Type B pancreatic cell (in vitro differentiated cells): ENCODE results near the gene CCDC57. TPM values are rescaled to one million over a fixed set of nuclear protein-coding genes. Genes with fewer than 3 reads are reported as not detected.
A peak's percentile ranks its signal among the peaks of the same experiment; 100 is the strongest.

ENCODE experiments used
- DNase-seq: peaks from one replicate; pipeline ENCODE4 v3.0.0; 2021; ENCODE audit warnings: mixed read lengths; ENCODE audit not compliant: unreplicated experiment; ENCODE audit errors: extremely low spot score
- H3K27ac Mint-ChIP-seq: 2 replicates; pipeline ENCODE4 v1.8.0; 2021; ENCODE audit warnings: mild to moderate bottlenecking, mixed read lengths
- H3K27me3 Mint-ChIP-seq: 2 replicates; pipeline ENCODE4 v1.8.0; 2021; ENCODE audit warnings: mixed read lengths
- H3K36me3 Mint-ChIP-seq: 2 replicates; pipeline ENCODE4 v1.8.0; 2021; ENCODE audit warnings: mixed read lengths
- H3K4me1 Mint-ChIP-seq: one replicate; pipeline ENCODE4 v1.8.0; 2021; ENCODE audit warnings: mixed read lengths; ENCODE audit not compliant: unreplicated experiment
- H3K4me3 Mint-ChIP-seq: 2 replicates; pipeline ENCODE4 v1.8.0; 2021; ENCODE audit warnings: mild to moderate bottlenecking, mixed read lengths
- H3K9me3 Mint-ChIP-seq: 2 replicates; pipeline ENCODE4 v1.8.0; 2021; ENCODE audit warnings: mixed read lengths
- total RNA-seq: library from RNA; stranded (reverse); gene quantifications from 2 replicates; pipeline ENCODE4 v1.2.1, GENCODE V29; 2021; ENCODE audit warnings: low replicate concordance
- TF ChIP-seq, protein P1 (sequence below): fragments of 200-600 bp; sonication (generic); conservative IDR thresholded peaks from 2 replicates; pipeline ENCODE4 v1.5.0; 2021; ENCODE audit warnings: antibody characterized with exemption, mild to moderate bottlenecking

CCDC57 gene
- total RNA-seq, 1 donor from 2014 or later: 58.7 TPM

GRCh38 chr17:82239926-82240505 is 27.4 kb upstream of the CCDC57 start:
- TF ChIP-seq, protein P1, sequence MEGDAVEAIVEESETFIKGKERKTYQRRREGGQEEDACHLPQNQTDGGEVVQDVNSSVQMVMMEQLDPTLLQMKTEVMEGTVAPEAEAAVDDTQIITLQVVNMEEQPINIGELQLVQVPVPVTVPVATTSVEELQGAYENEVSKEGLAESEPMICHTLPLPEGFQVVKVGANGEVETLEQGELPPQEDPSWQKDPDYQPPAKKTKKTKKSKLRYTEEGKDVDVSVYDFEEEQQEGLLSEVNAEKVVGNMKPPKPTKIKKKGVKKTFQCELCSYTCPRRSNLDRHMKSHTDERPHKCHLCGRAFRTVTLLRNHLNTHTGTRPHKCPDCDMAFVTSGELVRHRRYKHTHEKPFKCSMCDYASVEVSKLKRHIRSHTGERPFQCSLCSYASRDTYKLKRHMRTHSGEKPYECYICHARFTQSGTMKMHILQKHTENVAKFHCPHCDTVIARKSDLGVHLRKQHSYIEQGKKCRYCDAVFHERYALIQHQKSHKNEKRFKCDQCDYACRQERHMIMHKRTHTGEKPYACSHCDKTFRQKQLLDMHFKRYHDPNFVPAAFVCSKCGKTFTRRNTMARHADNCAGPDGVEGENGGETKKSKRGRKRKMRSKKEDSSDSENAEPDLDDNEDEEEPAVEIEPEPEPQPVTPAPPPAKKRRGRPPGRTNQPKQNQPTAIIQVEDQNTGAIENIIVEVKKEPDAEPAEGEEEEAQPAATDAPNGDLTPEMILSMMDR: no peak
- peaks cover 6% of the 10 kb centered on the region for H3K4me1 Mint-ChIP-seq
- no peaks in the 10 kb centered on the region for H3K9me3 Mint-ChIP-seq
- peaks cover 10% of the 10 kb centered on the region for H3K36me3 Mint-ChIP-seq
- no peaks in the 10 kb centered on the region for H3K27me3 Mint-ChIP-seq
- H3K27ac Mint-ChIP-seq: no peak overlapping the region
- H3K4me3 Mint-ChIP-seq: no peak overlapping the region
- DNase-seq: no peak

DNA sequence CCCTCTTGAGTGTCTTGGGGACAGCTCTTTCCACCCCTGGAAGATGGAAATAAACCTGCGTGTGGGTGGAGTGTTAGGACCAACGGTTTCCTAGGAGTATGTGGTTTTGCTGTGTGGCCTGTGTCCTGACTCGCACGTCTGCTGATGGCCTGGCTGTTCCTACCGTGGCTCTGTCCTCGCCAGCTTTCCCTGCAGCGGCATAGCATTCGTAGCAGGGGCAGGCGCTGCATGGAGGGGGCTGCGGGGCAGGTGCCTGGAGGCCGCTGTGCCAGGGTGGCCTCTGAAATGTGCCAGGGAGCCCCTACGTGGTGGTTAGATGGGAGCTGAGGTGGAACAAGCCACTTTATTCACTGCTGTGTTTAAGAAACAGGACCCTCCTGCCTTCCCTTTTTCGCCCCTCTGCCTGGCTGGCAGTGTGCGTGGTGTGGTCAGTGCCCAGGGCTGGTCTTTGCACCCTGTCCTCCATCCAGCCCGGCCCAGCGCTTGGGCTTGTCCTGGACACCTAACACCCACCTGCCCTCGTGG is 26.8 kb upstream of the CCDC57 start:
- Mint-ChIP-seq H3K4me3 (no peak overlapping the region), H3K27ac (no peak overlapping the region), H3K27me3 (no peaks in the 10 kb centered on the region), H3K9me3 (no peaks in the 10 kb centered on the region), H3K36me3 (peaks cover 7% of the 10 kb centered on the region), H3K4me1 (peaks cover 11% of the 10 kb centered on the region)
- no peak for DNase-seq
- TF ChIP-seq, protein P1: no peak

- H3K9me3 Mint-ChIP-seq: no peaks in the 10 kb centered on the region
- H3K27ac Mint-ChIP-seq: peak overlapping the region; percentile 77
- no peaks in the 10 kb centered on the region for H3K36me3 Mint-ChIP-seq
- peaks cover 11% of the 10 kb centered on the region for H3K4me1 Mint-ChIP-seq
- TF ChIP-seq, protein P1: no peak
- H3K27me3 Mint-ChIP-seq: no peaks in the 10 kb centered on the region
- H3K4me3 Mint-ChIP-seq: no peak overlapping the region
- DNase-seq: no peak
Measured at GRCh38 chr17:82238472-82239201, 26.0 kb upstream of the CCDC57 start.

DNA sequence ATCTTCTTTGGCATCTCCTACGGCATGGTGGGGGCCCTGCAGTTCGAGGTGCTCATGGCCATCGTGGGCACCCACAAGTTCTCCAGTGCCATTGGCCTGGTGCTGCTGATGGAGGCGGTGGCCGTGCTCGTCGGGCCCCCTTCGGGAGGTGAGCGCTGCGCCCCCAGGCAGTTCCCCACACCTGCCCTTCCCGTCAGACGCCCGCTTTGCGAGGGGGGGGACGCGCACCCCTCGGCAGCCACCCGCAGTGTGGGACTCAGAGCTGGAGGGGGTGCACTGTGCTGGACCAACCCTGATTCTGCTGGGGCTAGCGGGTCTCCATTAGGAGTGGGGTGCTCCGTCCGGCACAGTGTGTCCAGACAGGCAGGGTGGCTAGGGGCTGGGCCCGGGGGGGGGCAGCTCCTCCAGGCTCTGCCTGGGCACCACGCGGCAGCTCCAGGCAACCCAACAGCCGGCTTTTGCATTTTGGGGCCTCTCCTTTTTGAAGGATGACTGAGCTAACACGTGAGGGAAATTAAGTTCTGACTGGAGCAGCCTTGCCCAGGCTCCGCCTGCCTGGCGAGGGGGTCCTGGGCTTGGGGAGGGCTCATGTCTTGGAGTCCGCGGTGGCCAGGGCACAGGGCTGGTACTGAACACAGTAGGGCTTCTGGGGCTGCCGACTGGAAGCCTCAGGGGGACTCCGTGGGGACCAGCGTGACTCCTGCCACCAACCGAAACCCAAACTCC is 25.3 kb upstream of the CCDC57 start:
- H3K4me3 Mint-ChIP-seq: no peak overlapping the region
- peaks cover 11% of the 10 kb centered on the region for H3K4me1 Mint-ChIP-seq
- TF ChIP-seq, protein P1: no peak
- no peaks in the 10 kb centered on the region for H3K36me3 Mint-ChIP-seq
- no peaks in the 10 kb centered on the region for H3K27me3 Mint-ChIP-seq
- H3K27ac Mint-ChIP-seq: peak overlapping the region; percentile 41
- no peaks in the 10 kb centered on the region for H3K9me3 Mint-ChIP-seq
- DNase-seq: no peak

DNA sequence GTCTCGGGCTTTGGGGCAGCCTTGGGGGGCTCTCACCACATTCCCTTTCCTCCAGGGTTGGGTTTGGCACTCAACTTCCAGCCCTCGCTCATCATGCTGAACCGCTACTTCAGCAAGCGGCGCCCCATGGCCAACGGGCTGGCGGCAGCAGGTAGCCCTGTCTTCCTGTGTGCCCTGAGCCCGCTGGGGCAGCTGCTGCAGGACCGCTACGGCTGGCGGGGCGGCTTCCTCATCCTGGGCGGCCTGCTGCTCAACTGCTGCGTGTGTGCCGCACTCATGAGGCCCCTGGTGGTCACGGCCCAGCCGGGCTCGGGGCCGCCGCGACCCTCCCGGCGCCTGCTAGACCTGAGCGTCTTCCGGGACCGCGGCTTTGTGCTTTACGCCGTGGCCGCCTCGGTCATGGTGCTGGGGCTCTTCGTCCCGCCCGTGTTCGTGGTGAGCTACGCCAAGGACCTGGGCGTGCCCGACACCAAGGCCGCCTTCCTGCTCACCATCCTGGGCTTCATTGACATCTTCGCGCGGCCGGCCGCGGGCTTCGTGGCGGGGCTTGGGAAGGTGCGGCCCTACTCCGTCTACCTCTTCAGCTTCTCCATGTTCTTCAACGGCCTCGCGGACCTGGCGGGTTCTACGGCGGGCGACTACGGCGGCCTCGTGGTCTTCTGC is 24.6 kb upstream of the CCDC57 start:
- TF ChIP-seq, protein P1: no peak
- Mint-ChIP-seq H3K27ac (peak overlapping the region; percentile 41), H3K4me1 (peaks cover 11% of the 10 kb centered on the region), H3K4me3 (no peak overlapping the region), H3K27me3 (no peaks in the 10 kb centered on the region), H3K36me3 (no peaks in the 10 kb centered on the region), H3K9me3 (no peaks in the 10 kb centered on the region)
- no peak for DNase-seq
